HG02623 (cell line): ENCODE data around the gene CNTNAP5.

Experiments
- ATAC-seq: cut with Tn5 transposase; IDR thresholded peaks from one replicate; pipeline ENCODE4 v1.9.1; 2021; ENCODE audit warnings: moderate library complexity; ENCODE audit not compliant: unreplicated experiment

Gene CNTNAP5

DNA sequence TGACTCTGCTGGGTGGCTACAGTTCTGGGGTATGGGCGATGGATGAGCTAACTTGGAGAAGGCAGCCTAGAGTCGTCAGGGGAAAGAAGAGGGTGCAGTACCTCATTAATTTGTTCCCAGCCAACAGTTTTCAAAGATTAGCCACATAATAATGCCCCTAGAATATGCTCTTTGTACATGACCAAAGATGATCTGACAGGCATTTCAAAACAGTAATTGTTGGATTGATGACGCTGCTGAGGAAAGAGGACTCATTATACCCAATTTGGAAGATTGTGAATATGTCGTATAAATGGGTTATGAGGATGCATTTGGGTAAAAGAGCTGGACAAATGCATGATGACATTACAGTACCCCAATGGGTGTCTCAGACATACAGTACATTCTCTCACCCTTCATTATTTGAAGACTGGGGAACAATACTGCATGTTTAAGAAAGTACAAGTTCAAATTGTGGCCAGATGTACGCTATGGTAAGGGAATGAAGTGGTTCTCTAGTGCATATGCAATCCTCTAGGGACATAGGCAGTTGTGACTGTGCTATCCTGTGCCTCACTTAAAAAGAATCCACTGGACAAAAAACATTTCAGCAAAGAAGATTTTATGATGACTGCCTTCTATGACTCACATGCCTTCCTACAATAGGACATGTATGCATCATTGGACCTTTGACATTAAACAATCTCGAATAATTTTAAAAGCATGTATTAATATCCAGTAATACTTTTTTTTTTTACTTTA, 233.2 kb downstream of the CNTNAP5 start:
- no peak for ATAC-seq

DNA sequence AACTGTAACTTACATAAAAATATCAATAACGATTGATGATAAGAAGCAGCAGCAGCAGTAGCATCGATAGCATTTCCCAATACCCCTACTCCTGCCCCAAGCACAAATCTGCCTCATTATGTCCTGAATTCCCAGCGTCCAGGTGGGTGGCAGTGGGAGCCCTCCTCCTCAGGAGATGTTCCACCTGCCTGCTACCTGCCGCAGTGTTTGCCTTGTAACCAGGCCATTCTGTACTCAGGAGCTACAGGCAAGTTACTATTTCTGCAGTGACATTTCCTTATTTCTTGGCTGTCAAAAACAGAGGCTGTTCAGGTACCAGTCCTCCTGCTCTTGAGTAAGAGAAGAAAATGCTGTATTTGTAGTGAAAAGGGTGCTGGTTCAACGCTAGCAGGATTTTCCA, 236.4 kb downstream of the CNTNAP5 start:
- ATAC-seq: no peak

DNA sequence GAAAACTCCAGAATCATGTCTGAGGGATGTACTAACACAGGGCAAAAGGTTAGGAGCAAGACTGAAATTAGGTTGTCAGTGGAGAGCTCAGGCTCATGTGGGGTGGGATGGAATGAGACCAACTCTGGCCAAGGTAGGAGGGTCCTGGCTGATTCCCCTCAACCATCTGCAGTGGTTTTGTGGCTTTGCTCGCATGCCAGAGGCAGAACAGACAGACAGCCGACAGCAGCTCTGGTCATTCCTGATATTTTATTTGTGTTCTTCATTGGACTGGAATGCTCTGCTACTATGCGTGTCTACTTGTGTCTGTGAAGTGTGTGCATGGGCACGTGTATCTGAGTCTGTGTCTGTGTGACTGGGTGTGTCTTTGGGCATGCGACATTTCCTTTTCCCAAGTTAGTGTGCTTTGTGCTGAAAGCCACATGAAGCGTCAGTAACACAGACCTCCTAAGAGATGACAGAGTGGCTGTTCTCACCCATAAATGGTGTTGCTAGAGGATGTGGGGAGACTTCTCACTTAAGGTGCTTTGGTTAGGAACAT, 239.5 kb downstream of the CNTNAP5 start:
- ATAC-seq: no peak

DNA sequence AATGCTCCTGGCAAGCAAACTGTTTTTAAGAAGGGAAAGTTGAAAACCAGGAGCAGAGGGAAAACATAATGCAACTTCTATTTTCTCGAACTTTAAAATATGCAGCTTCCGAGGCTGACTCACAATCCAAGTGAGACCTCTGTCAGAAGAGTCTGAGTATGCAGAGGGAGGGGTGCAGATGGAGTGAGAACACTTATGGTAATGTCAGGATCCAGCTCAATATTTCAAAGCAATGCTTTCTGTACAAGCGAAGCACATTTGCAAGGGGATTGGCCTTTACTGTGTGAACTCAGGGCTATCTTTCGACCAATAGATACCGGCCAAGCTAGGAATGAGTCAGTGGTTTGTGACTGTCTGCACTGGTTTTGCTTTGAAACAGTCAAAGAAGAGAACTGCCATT, 242.7 kb downstream of the CNTNAP5 start:
- ATAC-seq: no peak

DNA sequence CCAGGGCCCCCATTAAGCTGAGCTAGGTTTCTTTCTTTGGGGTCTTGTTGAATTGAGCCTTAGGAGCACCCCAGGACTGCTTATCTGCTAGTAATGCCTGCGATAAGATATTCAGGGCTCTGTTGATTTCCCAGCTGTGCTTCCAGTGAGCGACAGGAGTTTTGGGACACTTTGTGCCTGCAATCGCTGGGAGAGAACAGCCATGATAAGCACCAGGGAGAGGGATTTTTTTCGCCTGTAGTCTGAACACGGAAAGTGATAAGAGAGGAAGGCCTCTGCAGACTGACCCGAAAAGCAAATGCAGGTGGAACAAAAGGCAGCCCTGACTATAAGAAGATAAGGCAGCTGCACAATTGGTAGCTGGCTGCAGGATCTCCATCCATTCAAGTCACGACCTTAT, 244.3 kb downstream of the CNTNAP5 start:
- no peak for ATAC-seq

DNA sequence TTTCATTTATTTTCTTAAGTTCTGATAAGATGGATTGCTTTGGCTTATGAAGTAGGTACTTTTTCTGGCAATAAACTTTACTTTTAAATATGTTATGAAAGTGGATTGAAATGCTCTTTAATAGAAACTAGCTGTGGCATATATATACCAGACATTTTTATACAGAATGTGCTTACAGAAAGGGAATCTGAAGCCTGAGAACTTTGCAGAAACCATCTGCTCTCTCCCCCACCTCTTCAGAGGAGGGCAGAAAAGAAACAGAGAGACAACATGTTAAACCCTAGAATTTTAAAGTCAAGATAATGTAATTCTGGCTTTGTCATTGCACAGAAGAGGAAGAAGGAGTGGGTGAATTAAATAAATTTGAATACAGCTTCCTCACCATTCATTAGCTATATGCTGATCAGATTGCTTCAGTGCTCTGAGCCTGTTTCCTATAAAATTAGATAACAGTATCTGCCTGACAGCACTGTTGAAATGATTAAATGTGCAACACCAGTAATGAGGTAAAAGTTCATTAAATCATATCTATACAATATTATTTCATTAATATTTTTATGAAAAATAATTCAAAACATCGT, 247.3 kb downstream of the CNTNAP5 start:
- ATAC-seq: no peak

DNA sequence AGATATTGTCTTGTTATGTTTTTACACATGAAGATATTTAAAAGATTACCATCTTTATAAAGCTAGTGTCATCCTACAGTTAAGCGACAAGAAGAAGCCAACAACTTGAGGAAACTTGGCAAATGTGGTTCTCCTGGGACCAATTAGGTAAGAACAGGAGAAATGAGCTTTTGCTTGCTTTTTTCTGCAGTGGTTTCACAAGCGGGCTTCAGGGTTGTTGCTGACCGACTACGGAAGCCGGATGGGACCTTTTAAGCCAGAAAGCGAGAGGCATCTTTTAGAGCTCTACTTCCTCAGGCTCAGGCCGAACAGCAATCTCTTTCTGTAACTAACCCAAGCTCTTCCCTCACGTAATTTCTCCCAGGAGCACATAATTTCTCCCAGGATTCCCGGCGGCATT, 256.5 kb downstream of the CNTNAP5 start:
- ATAC-seq: no peak

DNA sequence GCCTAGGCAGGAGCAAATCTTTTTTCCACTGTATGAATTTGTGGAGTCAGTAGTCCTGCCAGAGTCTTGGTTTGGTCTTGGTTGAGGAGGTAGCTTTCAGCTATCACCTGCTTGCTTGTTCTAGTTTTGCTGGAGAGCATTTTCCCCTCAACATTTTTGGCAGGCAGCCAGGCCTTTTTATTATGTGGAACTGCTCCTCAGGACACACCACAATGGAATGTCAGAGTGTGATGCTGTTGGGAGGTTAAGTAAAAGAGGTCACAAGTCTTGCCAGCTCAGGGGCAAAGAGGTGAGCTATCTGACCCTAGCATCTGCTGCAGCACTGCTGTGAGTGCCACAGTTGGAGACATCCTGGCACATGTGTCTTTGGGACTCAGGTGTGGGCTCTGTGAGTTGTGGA, 258.0 kb downstream of the CNTNAP5 start:
- ATAC-seq: no peak

DNA sequence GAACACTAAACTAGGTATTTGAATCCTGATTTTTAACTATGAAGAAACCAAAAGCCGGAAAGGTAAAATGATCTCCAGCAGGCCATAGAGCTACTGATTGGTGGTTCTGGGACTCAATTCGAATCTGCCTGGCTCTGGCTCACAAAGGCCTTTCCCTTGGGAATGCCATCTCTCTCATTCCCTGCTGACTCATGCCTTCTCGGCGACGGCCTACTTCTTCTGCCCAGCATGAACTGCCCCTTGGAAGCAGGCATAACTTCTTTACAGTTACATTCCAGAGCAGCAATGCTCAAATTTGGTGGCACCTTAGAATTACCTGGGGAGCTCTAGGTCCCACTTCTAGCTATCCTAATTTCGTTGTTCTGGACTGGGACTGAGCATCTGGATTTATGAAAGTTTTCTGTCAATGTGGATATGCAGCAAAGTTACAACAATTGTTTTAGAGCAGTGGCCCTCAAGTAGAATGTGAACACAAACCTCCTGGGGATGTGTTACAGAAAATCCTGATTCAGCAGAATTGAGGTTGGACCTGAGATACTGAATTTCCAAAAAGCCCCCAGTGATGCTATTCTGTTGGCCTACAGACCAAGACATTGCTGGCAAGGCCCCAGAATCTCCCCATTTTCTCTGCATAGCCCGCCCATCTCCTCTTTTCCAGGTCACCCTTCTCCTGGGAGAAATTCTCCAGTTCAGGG, 261.1 kb downstream of the CNTNAP5 start:
- ATAC-seq: no peak

DNA sequence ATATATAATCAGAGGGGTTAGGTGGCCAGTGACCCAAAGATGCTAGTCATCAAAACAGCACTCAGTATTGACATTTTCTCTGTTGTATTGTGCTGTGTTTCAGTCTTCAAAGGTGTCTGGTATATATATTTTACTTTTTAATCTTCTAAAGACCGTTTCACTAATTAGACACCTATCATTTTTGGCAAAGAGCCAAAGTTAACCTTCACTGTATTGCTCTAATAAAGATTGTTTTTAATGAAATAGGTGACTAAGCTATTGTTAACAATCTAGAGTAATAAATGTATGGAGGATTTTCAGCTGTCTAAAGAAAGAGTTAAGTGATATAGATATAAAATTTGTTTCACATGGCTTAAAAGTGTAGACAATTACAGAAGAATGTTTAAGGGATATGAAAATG, 264.0 kb downstream of the CNTNAP5 start:
- no peak for ATAC-seq

DNA sequence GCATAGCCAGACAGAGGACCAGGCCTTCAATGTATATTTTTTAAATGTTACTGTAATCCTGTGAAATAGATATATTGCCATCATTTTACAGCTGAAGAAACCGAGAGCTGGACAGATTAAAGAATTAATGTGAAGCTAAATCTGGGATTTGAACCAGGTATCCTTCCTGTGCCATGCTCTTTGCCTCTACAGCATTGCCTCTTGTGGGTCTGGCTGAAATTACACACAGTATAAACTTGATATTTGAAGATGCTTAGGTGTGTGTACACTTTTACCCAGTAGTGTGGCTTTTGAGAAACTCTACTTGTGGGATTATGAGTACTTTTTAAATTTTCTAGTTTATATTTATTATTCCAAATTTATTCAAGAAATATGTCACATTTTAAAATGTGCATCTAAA, 264.5 kb downstream of the CNTNAP5 start:
- no peak for ATAC-seq

DNA sequence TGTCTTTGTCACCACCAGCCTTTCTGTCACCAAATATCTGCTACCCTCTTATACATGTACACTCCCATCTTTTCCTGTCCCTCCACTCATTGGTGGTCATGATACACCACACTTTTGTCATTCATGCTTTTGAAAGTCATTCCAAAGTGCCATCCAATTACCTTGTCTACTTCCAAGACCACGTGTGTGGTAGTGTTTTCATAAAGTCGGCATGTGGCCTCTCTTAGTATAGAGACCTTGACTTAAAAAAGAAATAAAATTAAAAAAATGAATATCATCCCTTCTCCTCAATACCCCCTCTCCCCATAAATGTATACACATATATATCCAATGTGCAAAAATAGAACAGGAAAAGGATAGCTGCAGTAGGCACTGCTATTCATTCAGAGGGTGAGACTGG, 271.4 kb downstream of the CNTNAP5 start:
- no peak for ATAC-seq

DNA sequence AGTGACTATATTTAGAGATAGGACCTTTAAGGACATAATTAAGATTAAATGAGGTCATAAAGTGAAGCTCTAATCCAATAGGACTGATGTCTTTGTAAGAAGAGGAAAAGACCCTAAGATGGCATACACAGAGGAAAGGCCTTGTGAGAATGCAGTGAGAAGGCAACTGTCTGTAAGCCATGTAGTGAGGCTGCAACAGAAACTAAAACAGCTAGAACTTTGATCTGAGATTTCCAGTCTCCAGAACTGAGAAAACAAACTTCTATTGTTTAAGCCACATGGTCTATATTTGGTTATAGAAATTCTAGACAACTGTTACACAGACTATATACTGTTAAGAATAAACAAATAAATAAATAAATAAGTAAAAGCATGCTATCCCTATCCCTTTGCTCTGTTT, 276.8 kb downstream of the CNTNAP5 start:
- no peak for ATAC-seq

DNA sequence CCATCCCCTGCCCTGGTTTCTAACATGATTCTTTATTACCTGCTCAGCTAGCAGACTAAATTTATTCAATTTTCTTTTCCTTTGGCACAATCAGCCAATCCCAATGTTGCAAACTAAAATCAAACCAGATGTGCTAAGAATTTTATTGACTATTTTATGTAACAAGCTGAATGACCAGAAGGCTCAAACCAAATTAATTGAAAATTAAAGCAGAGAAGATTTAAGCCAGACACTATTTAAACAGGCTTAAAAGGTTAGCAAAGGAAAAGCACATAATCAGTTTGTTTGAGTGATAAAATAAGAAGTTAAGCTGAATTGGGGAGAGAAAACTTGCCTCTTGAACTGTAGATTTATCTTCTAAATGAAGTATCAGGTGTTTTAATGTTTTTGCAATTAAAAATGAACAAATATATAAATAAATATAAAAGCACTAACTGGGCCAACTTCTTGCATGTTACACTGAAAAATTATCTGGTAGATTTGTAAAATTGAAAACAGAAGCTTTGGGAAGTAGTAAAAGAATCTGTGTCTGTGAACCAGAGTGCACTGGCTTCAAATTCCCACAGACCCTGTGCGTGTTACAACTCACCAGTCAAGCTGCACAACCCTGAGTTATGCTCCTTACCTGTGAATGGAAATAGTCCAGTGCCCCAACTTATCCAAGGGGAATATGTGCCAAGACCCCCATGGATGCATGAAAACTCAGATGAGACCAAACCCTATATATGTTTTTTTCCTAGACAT, 283.4 kb downstream of the CNTNAP5 start:
- no peak for ATAC-seq

DNA sequence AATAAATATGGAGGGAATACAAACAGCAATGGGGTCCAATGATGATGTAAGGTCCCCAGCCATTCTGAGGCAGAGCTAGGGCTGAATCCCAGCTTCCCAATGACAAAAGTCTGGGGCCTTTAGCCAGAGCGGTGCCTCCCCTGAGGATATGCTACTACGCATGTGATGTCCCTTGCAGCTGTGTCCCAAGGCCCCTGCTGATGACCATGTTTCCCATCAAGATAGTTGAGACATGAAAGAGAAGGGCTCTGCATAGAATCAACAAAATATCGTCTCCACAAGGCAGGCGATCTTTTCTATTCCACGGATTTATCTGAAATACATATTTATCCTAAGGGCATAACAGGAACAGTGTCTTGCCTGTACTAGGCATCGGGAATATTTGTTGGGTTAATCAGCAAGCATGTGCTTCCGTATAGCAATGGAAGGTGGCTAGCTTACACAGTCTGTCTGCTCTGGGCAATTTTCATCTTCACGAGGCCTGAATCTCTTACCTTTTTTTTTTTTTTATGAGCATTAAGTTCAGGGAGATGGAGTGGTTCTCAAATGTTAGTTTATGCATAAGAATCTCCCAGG, 284.6 kb downstream of the CNTNAP5 start:
- no peak for ATAC-seq

DNA sequence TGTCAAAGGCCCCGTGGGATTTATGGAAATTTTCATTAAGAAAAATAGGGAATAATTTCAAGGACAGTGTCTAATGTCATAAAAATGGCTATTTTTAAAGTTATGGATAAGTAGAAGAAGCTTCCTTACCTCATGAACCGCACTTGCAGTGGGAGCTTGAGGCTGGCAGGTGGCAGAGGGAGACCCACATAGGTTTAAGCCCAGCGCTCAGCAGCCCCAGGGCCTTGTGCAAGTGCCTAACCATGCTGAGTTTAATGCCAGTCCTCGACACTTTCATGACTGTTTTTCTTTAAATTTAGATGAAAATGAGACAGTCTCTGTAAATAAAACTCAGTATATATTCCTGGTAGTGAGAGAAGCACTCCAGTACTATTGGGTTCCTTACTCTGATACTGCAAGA, 285.6 kb downstream of the CNTNAP5 start:
- no peak for ATAC-seq

DNA sequence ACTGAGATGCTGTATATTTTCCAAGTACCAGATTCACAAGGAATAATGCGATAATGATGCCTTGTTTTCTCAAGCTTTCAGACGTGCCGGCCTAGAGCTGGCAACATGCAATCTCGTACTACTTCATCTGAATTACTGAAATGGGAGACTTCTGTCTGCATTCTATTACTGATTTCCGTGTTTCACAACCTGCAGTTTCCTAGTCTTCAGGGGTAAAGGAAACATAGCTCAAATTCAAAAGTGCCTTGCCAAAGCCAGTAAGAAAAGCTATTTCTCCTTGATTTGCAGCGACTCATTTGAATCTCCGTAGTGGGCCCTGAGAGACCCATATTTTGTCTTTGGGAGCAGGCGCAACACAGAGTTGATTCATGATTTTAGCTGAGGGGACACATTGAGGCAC, 289.0 kb downstream of the CNTNAP5 start:
- no peak for ATAC-seq

DNA sequence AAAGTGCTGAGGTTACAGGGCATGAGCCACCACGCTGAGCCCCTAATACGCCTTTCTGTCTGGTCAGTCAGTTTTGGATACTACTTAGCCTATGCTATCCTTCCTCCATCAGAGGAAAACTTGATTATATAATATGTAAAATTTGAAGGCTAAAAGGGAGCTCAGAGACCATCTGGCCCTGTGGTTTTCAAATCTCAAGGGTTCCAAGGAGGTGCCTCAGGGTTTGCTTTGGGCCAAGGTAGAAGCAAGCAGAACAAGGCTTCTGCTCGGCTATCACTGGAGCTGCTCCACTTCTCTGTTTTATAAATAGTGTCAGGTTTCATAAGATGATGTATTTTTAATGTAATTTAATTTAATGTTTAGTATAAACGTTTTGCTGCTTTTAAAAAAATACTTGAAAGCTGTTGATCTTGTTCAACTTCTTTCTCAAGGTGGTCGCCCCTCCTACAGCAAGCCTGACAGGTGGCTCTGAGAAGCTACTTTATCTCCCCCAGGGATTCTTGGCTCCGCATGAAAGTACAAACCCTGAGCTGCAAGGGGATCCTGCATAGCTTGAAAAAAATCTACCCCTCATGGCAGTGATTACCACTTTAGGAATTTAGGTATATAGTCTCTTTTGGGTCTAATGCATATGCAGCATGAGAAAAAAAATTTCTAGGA, 290.3 kb downstream of the CNTNAP5 start:
- no peak for ATAC-seq

DNA sequence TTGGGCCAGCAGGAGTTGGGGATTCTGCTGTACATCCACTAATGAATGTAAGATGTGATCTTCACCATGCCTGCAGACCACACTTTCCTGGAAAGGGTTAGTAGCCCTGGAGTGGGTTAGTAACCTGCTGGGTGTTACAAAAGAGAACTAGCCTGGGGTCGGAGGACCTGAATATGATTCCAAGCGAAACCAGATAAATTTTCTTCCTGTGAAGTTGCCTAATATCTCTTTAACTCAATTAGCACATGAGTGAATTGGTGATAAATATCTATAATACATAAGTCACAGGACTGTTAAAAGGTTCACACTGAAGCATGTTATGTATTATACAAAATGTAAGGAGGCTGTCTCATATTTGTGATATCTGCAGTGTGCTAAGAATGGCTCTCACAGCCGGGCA, 291.0 kb downstream of the CNTNAP5 start:
- no peak for ATAC-seq

DNA sequence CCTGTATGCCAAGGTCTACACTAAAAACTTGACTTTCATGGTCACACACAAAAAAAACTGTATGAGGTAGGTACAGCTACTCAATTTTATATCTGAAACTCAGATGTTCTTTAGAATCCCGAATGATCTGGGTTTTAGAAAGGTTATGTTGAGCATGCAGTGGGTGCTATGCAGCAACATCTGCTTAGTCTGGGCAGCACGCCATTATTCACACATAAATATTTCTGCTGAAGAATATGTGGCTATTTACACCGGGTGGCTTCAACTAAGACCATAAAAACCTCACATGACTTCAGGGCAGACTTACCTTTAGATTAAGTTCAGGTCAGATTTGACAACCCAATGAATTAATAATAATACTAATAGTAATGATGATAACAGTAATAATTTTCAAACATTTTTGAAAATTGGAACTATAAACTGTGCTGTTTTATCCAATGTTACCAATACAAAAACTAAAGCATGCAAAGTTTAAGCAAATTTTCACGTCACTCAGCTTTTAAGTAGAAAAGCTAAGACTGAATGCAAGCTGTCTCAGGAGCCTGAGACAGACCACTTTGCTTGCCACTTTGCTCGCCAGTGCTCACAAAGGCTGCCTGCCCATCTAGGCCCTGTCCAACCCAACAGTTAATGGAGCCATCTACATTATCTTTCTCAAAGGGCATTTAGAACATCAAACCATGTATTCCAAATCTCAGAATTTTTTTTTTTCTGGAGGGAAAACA, 292.0 kb downstream of the CNTNAP5 start:
- no peak for ATAC-seq
